OCI-LY7 (cell line): Measurements from ENCODE around the gene MRPL53. TPM values are rescaled to one million over a fixed set of nuclear protein-coding genes. Genes with fewer than 3 reads are reported as not detected.

Source experiments
- BruUV-seq: library from RNA; stranded (reverse); fragments of 400-500 nt; replicated peaks from 2 replicates; lab custom pipeline; 2021; lab: Mats Ljungman, UMichigan
- CTCF ChIA-PET: fragments of 300-600 bp; sonication (Branson Sonifier 250); formaldehyde crosslinking; loops from one replicate; lab custom pipeline; 2022; ENCODE audit warnings: antibody characterized with exemption; ENCODE audit not compliant: unreplicated experiment; lab: Charles Lee
- POLR2A ChIA-PET: fragments of 300-600 bp; sonication (Branson Sonifier 250); formaldehyde crosslinking; loops from one replicate; lab custom pipeline; 2022; ENCODE audit warnings: antibody characterized with exemption; lab: Charles Lee
- DNase-seq: peaks from one replicate; pipeline ENCODE4 v3.0.0-alpha.2; 2015; ENCODE audit warnings: low spot score
- H2AFZ ChIP-seq: fragments of 200-600 bp; sonication (generic), shearing (Covaris generic); 2 replicates; pipeline ENCODE4 v1.6.1; 2014; ENCODE audit warnings: mild to moderate bottlenecking, antibody characterized with exemption, low read length, moderate library complexity
- H3K27ac ChIP-seq: fragments of 200-600 bp; sonication (generic); 2 replicates; pipeline ENCODE4 v1.5.1; 2014; ENCODE audit warnings: mixed run types, low read depth, mild to moderate bottlenecking, moderate library complexity, low read length, inconsistent platforms; ENCODE audit not compliant: poor library complexity, severe bottlenecking
- H3K36me3 ChIP-seq: fragments of 200-600 bp; sonication (generic); 2 replicates; pipeline ENCODE4 v1.6.1; 2014; ENCODE audit warnings: mild to moderate bottlenecking, antibody characterized with exemption, low read length, moderate library complexity, mixed read lengths; ENCODE audit not compliant: insufficient read depth
- H3K4me1 ChIP-seq: fragments of 200-600 bp; sonication (generic); 2 replicates; pipeline ENCODE4 v1.5.1; 2014; ENCODE audit warnings: mild to moderate bottlenecking, low read length; ENCODE audit not compliant: insufficient read depth, poor library complexity, severe bottlenecking
- H3K4me2 ChIP-seq: fragments of 200-600 bp; sonication (generic); 2 replicates; pipeline ENCODE4 v1.6.1; 2014; ENCODE audit warnings: mild to moderate bottlenecking, low read length
- H3K4me3 ChIP-seq: fragments of 200-600 bp; sonication (generic); 2 replicates; pipeline ENCODE4 v1.5.1; 2014; ENCODE audit warnings: mild to moderate bottlenecking, low read depth, low read length; ENCODE audit not compliant: poor library complexity, severe bottlenecking
- H3K79me2 ChIP-seq: fragments of 200-600 bp; sonication (generic); 2 replicates; pipeline ENCODE4 v1.6.1; 2016; ENCODE audit warnings: low read depth, mild to moderate bottlenecking, low read length, moderate library complexity, mixed read lengths; ENCODE audit not compliant: insufficient read depth
- H3K9me2 ChIP-seq: fragments of 200-600 bp; sonication (generic); 2 replicates; pipeline ENCODE4 v1.6.1; 2016; ENCODE audit warnings: mild to moderate bottlenecking, low read length, mixed read lengths; ENCODE audit not compliant: insufficient read depth
- H3K9me3 ChIP-seq: fragments of 200-600 bp; sonication (generic); 2 replicates; pipeline ENCODE4 v1.6.1; 2014; ENCODE audit warnings: mild to moderate bottlenecking, mixed run types, low read length, mixed read lengths
- H4K20me1 ChIP-seq: fragments of 200-600 bp; sonication (generic); 2 replicates; pipeline ENCODE4 v1.6.1; 2014; ENCODE audit warnings: mild to moderate bottlenecking, antibody characterized with exemption, low read length, moderate library complexity, mixed read lengths; ENCODE audit not compliant: insufficient read depth
- CTCF ChIP-seq: fragments of 200-600 bp; sonication (generic); conservative IDR thresholded peaks from 2 replicates; pipeline ENCODE4 v1.5.1; 2014; ENCODE audit warnings: mild to moderate bottlenecking, antibody characterized with exemption, low read length, moderate library complexity, mixed read lengths
- EZH2phosphoT487 ChIP-seq: fragments of 200-600 bp; sonication (generic); IDR thresholded peaks from 2 replicates; pipeline ENCODE4 v1.6.1; 2018; ENCODE audit warnings: low read depth, borderline replicate concordance, mild to moderate bottlenecking, mixed run types, antibody characterized with exemption, low read length, moderate library complexity, mixed read lengths
- intact Hi-C: fragments of 100-400 bp; cut with micrococcal nuclease; formaldehyde crosslinking; loops from one replicate; pipeline ENCODE4 v1.10.0; 2022; ENCODE audit not compliant: unreplicated experiment
- total RNA-seq, 2 experiments: library from RNA; depleted of rRNA in 1 of 2; stranded (reverse); fragments of >200 nt in 1 of 2; shearing (Covaris generic) in 1 of 2; gene quantifications; 2 replicates each; pipeline ENCODE4 v1.2.3, GENCODE V29; 2014 to 2022

The MRPL53 gene
- total RNA-seq, 2 experiments from 2014 or later: 85.7 to 102 TPM

GRCh38 chr2:74491648-74492544 lies 19.4 kb upstream of the MRPL53 start:
- Histone ChIP-seq H4K20me1 (no peaks in the 10 kb centered on the region), H3K4me1 (no peaks in the 10 kb centered on the region), H2AFZ (no peak overlapping the region), H3K9me3 (no peaks in the 10 kb centered on the region), H3K36me3 (peaks cover 44% of the 10 kb centered on the region), H3K27ac (no peak overlapping the region), H3K79me2 (no peaks in the 10 kb centered on the region), H3K9me2 (no peaks in the 10 kb centered on the region), H3K4me2 (no peak overlapping the region), H3K4me3 (no peak overlapping the region)
- TF ChIP-seq EZH2phosphoT487 (no peak), CTCF (no peak)
- intact Hi-C loops: no loop called here
- no peak for DNase-seq
- CTCF ChIA-PET: no interaction called here
- POLR2A ChIA-PET: interaction anchor here (0.6 kb wide), 1 partner anchor 8 kb away, joined by 4 read pairs; no protein-coding TSS in a partner anchor
- no TSS peak for BruUV-seq

GRCh38 chr2:74489906-74490305 lies 17.4 kb upstream of the MRPL53 start:
- Histone ChIP-seq H3K4me2 (no peak overlapping the region), H3K36me3 (peaks cover 60% of the 10 kb centered on the region), H3K9me3 (no peaks in the 10 kb centered on the region), H3K79me2 (no peaks in the 10 kb centered on the region), H3K27ac (no peak overlapping the region), H3K4me3 (no peak overlapping the region), H3K4me1 (no peaks in the 10 kb centered on the region), H4K20me1 (no peaks in the 10 kb centered on the region), H3K9me2 (no peaks in the 10 kb centered on the region), H2AFZ (no peak overlapping the region)
- TF ChIP-seq CTCF (no peak), EZH2phosphoT487 (no peak)
- CTCF ChIA-PET: interaction anchor here (0.6 kb wide), 1 partner anchor 361 kb away, joined by 3 read pairs; no protein-coding TSS in a partner anchor
- BruUV-seq: no TSS peak
- intact Hi-C loops: no loop called here
- DNase-seq: no peak
- POLR2A ChIA-PET: interaction anchor here (0.6 to 0.9 kb wide), 2 partner anchors 17 kb away, joined by 3 to 4 read pairs; partner anchors contain the start of gene PCGF1
